H1 (cell line): ENCODE data around the gene ELFN2. TPM values are rescaled to one million over a fixed set of nuclear protein-coding genes. Genes with fewer than 3 reads are reported as not detected.

Source experiments
- CHD7 ChIP-seq: fragments of 300-600 bp; sonication (generic); IDR thresholded peaks from 2 replicates; pipeline ENCODE4 v1.7.1; 2012; ENCODE audit warnings: low read length, moderate library complexity, mild to moderate bottlenecking, inconsistent platforms; ENCODE audit not compliant: insufficient replicate concordance
- CREB1 ChIP-seq: IDR thresholded peaks from 2 replicates; pipeline ENCODE4 v1.6.1; 2012; ENCODE audit warnings: inconsistent platforms
- CTBP2 ChIP-seq: IDR thresholded peaks from 2 replicates; pipeline ENCODE4 v1.7.0; 2011; ENCODE audit warnings: borderline replicate concordance, mild to moderate bottlenecking, moderate library complexity, mixed read lengths, low read length; ENCODE audit not compliant: insufficient read depth, insufficient read length
- RNF2 ChIP-seq: fragments of 200-900, 300-1000 bp; sonication (generic); IDR thresholded peaks from 2 replicates; pipeline ENCODE4 v1.7.1; 2016; ENCODE audit warnings: borderline replicate concordance, low read depth, mild to moderate bottlenecking, antibody characterized with exemption, low read length; ENCODE audit not compliant: poor library complexity, severe bottlenecking; ENCODE audit errors: missing control alignments
- polyA plus RNA-seq, 7 experiments: library from polyadenylated mRNA; depleted of rRNA in 3 of 7; stranded (reverse) in 5 of 7; unstranded in 2 of 7; fragments of >200 nt in 5 of 7; fragments of 200-250 nt in 2 of 7; gene quantifications; 1 replicate in 5 of 7; 2 replicates in 1 of 7; 4 replicates in 1 of 7; pipeline versions ENCODE4 v1.2.1 to v1.2.3, GENCODE V29; 2011 to 2013; ENCODE audit warnings: missing spikeins in 2 of 7, mixed read lengths in 2 of 7
- total RNA-seq: library from RNA; stranded (reverse); fragmentation: NEBNext Ultra II Directional; extraction: Animal tissue kit (Norgen Biotek cat#: 25700); gene quantifications from 2 replicates; pipeline ENCODE4 v1.2.1, GENCODE V29; 2021
- TF ChIP-seq, protein P1 (sequence below): IDR thresholded peaks from 2 replicates; pipeline ENCODE4 v1.6.1; 2012; ENCODE audit warnings: inconsistent platforms

The ELFN2 gene
- total and polyA plus RNA-seq, 2 of the 8 experiments (the other 6 are each of a cell fraction or from before 2014, with no cell fraction given): 0.63 to 0.88 TPM

DNA sequence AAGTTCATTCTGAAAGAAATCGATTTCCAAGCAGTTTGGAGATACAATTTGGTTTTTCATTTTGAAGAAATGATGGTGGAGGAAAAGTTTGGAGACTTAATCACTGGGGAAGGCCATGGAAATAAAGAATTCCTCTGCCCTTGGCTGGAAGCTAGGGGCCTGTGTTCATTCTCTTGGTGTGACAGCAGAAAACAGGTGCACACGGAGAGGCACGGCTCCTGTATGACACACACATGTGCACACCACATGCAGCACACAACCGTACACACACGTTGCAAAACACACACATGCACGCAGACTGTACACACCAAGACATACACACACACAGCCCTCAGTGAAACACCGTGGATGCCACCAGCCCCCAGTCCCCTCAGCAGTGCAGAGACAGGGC is 80.8 kb downstream of the ELFN2 start (continued):
- TF ChIP-seq CHD7 (no peak), CREB1 (no peak), CTBP2 (no peak), RNF2 (no peak)
- TF ChIP-seq, protein P1, sequence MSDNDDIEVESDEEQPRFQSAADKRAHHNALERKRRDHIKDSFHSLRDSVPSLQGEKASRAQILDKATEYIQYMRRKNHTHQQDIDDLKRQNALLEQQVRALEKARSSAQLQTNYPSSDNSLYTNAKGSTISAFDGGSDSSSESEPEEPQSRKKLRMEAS: no peak
